Aorta (tissue), 5 donors: ENCODE results near the gene MBD2. TPM values are rescaled to one million over a fixed set of nuclear protein-coding genes. Genes with fewer than 3 reads are reported as not detected.
A peak's percentile ranks its signal among the peaks of the same experiment; 100 is the strongest.
"Not testable (repeated sequence)": the region's sequence is repeated elsewhere in the genome, so short reads cannot be mapped to it uniquely, and the experiment has no call there.

ENCODE experiments used
- ATAC-seq: fragments of 200-7000 bp; cut with Tn5 transposase; one replicate; pipeline ENCODE4 v1.9.1; 2022; ENCODE audit warnings: moderate library complexity; ENCODE audit not compliant: low FRiP score
- DNase-seq, 2 donors: peaks; one replicate each; pipeline ENCODE4 v3.0.0-alpha.2; 2020
- H3K27ac ChIP-seq, 2 donors: one replicate each; pipeline ENCODE4 v1.5.1; 2013; ENCODE audit warnings: low read length in 2 of 2, mild to moderate bottlenecking in 2 of 2, moderate library complexity in 2 of 2, control low read depth in 1 of 2, inconsistent platforms in 1 of 2, low read depth in 1 of 2
- H3K27me3 ChIP-seq, 2 donors: one replicate each; pipeline ENCODE4 v1.6.1; 2013; ENCODE audit warnings: control low read depth in 1 of 2, low read length in 1 of 2, mild to moderate bottlenecking in 1 of 2, moderate library complexity in 1 of 2; ENCODE audit not compliant: insufficient read depth in 2 of 2, control insufficient read depth in 1 of 2
- H3K36me3 ChIP-seq, 2 donors: one replicate each; pipeline ENCODE4 v1.6.1; 2013; ENCODE audit warnings: control low read depth in 1 of 2, low read length in 1 of 2, mild to moderate bottlenecking in 1 of 2; ENCODE audit not compliant: insufficient read depth in 2 of 2, control insufficient read depth in 1 of 2
- H3K4me1 ChIP-seq, 2 donors: one replicate each; pipeline ENCODE4 v1.6.1; 2013; ENCODE audit warnings: low read length in 2 of 2, control low read depth in 1 of 2, mild to moderate bottlenecking in 1 of 2, moderate library complexity in 1 of 2; ENCODE audit not compliant: insufficient read depth in 2 of 2, control insufficient read depth in 1 of 2
- H3K4me3 ChIP-seq, 2 donors: one replicate each; pipeline ENCODE4 v1.5.1; 2013; ENCODE audit warnings: low read length in 2 of 2, control low read depth in 1 of 2, mild to moderate bottlenecking in 1 of 2
- H3K9me3 ChIP-seq: one replicate; pipeline ENCODE4 v1.6.1; 2013; ENCODE audit warnings: mild to moderate bottlenecking, low read length; ENCODE audit not compliant: control insufficient read depth
- WGBS, 2 donors: extraction: QIAGEN DNeasy Blood & Tissue Kit; methylation state at CpG; one replicate each; pipeline ENCODE4 v1.1.7; 2013; 5-methylcytosine and 5-hydroxymethylcytosine counted together
- intact Hi-C, 2 donors: fragments of 100-400 bp; cut with DNase I; formaldehyde crosslinking; loops; one replicate each; pipeline versions ENCODE4 v1.14.2 to v1.15.0; 2022
- polyA plus RNA-seq, 2 donors: library from polyadenylated mRNA; stranded (reverse); fragments of 200-250 nt; gene quantifications; one replicate each; pipeline ENCODE4 v1.2.3, GENCODE V29; 2013
- total RNA-seq, 2 donors: library from RNA; stranded (reverse); fragmentation: NEBNext Ultra II Directional; extraction: Animal tissue kit (Norgen Biotek cat#: 25700); gene quantifications; one replicate each; pipeline ENCODE4 v1.2.1, GENCODE V29; 2021
- donor health status: healthy with polysubstance abuse.
- donor health status: Bipolar disorder and iron deficiency.
- donor health status: DM: no; HTN: no; CAD: no.
- donor health status: DM: no; HTN: no; CAD: no.
- donor health status: DM: yes; HTN: yes; CAD: no.

Gene MBD2
- total and polyA plus RNA-seq, 4 donors, result 34.9 to 92.6 (median 72.4) TPM

DNA sequence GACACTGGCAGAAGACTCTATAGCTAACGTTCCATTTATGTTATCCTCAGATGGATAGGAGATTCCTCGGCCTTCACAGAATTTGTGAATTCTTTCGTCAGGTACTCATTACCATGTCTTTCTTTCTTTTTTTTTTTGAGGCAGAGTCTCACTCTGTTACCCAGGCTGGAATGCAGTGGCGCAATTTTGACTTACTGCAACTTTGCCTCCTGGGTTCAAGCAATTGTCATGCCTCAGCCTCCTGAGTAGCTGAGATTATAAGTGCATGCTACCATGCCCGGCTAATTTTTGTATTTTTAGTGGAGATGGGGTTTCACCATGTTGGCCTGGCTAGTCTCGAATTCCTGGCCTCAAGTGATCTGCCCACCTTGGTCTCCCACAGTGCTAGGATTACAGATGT, 33.3 kb upstream of the MBD2 start:
- H3K9me3 ChIP-seq, H3K4me1 ChIP-seq, intact Hi-C loops, H3K27ac ChIP-seq, H3K36me3 ChIP-seq, H3K4me3 ChIP-seq, H3K27me3 ChIP-seq, DNase-seq, ATAC-seq: not testable (repeated sequence)
- WGBS, 2 donors, result 65 to 80% methylated on average over 6 of the region's 6 CpGs

DNA sequence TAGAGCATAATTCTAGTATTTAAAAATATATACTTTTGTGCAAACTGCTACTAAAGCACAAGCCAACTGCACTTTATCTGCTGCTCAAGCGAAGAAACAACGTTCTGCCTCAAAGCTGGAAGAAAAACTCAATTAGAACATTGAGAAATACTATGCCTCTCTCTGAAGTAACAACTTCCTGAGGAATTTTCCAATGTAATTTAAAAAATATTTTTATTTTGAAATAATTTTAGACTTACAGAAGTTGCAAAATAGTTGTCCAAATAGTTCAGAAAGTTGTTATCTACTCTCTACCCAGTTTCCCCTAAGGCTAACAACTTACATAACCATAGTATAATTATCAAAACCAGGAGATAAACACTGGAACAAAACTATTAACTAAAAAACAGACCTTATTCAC, 32.5 kb upstream of the MBD2 start:
- peaks cover 2 to 5% of the 10 kb centered on the region in 2 donors for H3K4me1 ChIP-seq
- no peak overlapping the region for H3K27ac ChIP-seq
- DNase-seq (no peak), ATAC-seq (no peak)
- no peaks in the 10 kb centered on the region for H3K27me3 ChIP-seq
- no peaks in the 10 kb centered on the region for H3K36me3 ChIP-seq
- no peak overlapping the region for H3K4me3 ChIP-seq
- H3K9me3 ChIP-seq, result no peaks in the 10 kb centered on the region
- intact Hi-C loops, result no loop called here
- WGBS, 2 donors, result 44 to 56% methylated on average over 2 of the region's 2 CpGs

DNA sequence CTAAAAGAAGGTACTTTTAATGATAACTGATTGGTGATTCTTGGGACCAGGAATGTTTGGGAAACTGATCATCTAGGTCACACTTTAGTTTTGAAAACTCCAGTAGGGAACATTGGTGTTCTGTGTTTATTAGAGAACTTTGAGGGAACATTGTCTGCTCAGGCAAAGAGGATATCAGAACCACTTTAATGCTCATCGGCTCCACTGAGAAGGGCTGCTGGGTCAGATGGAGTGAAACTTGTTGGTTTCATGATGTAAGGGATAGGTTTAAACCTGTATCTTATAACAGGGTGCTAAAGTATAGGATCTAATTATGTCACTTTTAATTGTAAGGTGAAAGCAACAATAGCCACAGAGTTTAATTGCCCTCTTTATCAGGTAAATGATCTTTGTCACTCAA, 30.7 kb upstream of the MBD2 start:
- Histone ChIP-seq H3K4me3 (no peak overlapping the region), H3K27ac (no peak overlapping the region), H3K4me1 (peaks cover 6 to 8% of the 10 kb centered on the region in 2 donors), H3K9me3 (no peaks in the 10 kb centered on the region), H3K27me3 (no peaks in the 10 kb centered on the region), H3K36me3 (no peaks in the 10 kb centered on the region)
- ATAC-seq (no peak), DNase-seq (no peak)
- 80 to 88% methylated on average over 1 of the region's 1 CpG for WGBS, 2 donors
- intact Hi-C loops, result no loop called here

DNA sequence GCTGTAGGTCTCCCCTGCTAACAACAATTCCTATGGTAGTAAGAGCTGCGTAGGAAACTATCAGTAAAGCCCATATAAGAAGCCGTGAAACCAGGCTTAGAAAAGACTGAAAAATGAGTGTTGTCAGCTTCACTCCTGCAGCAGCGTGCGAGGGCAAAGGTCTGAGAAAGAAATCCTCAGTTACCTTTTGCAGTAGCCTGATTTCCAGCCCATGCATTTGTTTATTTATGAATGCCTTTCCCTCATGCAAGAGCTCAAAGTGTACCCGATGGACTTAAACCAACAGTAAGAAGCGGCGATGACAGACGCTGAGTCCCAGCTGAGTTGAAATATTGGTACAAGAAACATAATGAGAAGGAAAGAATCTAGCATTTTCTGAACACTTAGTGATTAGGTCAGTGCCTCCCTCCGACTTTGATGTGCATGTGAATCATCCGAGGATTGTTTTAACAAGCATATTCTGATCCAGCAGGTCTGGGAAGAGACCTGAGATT, 29.8 kb upstream of the MBD2 start:
- no peak overlapping the region for H3K27ac ChIP-seq
- ATAC-seq (no peak), DNase-seq (no peak)
- no peak overlapping the region for H3K4me3 ChIP-seq
- H3K36me3 ChIP-seq, result no peaks in the 10 kb centered on the region
- H3K27me3 ChIP-seq, result no peaks in the 10 kb centered on the region
- H3K9me3 ChIP-seq, result no peaks in the 10 kb centered on the region
- intact Hi-C loops, result no loop called here
- 11 to 15% methylated on average over 10 of the region's 10 CpGs for WGBS, 2 donors
- H3K4me1 ChIP-seq, result peaks cover 6 to 8% of the 10 kb centered on the region in 2 donors

DNA sequence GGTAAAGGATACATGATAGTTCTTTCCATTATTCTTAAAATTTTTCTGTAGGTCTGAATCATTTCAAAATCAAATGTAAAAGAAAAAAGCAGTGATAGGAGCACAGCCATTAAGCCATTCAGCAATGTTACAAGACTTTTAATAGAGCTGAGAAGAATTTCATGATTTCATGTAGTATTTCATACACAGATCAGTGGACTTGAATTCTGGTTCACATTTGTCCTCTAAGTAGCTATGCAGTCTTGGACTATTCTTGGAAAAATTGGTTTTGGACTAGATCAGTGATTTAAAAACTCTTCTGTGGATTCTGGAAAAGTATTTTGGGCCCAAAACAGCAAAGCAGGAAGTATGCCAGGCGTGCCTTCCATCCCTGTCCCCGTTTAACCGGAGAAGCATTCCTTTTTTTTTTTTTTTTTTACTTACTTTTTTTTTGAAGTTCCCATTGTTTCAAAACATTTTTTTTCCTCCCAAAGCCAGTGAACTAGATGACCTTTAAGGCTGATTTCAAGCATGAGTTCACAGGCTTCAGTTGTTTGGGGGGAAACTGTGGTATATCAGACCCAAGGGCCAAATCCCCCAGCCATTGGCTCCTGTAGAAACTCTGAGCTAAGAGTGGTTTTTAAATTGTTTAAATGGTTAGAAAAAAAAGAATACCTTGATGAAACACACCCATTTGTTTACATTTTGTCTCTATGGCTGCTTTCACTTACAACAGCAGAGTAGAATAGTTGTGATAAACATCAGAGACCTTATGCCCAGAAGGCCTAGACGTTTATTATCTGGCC, 27.3 kb upstream of the MBD2 start:
- no peaks in the 10 kb centered on the region for H3K9me3 ChIP-seq
- H3K27me3 ChIP-seq, result no peaks in the 10 kb centered on the region
- WGBS, 2 donors, result 18 to 20% methylated on average over 4 of the region's 4 CpGs
- intact Hi-C loops, result loop anchor here in 1 of 2 donors (2.0 kb wide), 1 partner anchor 17 kb away; the partner anchor contains the start of gene POLI
- ATAC-seq, result peak; percentile 52
- H3K36me3 ChIP-seq, result no peaks in the 10 kb centered on the region
- H3K27ac ChIP-seq, result peak overlapping the region; percentile 19 to 57
- no peak overlapping the region for H3K4me3 ChIP-seq
- peaks cover 6 to 8% of the 10 kb centered on the region in 2 donors for H3K4me1 ChIP-seq
- DNase-seq, result no peak

DNA sequence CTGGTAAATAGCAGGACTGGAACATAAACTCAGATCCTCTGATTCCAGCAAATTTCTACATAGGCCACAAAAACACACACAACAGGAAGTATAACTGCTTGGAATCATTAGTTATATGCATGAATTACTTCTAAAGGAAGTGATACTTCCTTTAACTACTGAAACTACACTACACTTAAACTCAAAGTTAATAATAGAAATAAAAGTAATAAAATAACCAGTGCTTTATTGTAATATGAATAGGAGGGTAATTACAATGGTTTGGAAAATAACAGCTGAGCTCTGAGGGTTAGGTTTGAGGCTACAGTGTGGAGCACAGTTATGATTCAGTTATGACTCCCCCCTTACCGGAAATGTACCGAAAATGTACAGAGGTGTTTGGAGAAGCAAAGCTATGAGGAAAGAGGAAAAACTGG, 26.4 kb upstream of the MBD2 start:
- intact Hi-C loops, result no loop called here
- 68 to 72% methylated on average over 2 of the region's 2 CpGs for WGBS, 2 donors

DNA sequence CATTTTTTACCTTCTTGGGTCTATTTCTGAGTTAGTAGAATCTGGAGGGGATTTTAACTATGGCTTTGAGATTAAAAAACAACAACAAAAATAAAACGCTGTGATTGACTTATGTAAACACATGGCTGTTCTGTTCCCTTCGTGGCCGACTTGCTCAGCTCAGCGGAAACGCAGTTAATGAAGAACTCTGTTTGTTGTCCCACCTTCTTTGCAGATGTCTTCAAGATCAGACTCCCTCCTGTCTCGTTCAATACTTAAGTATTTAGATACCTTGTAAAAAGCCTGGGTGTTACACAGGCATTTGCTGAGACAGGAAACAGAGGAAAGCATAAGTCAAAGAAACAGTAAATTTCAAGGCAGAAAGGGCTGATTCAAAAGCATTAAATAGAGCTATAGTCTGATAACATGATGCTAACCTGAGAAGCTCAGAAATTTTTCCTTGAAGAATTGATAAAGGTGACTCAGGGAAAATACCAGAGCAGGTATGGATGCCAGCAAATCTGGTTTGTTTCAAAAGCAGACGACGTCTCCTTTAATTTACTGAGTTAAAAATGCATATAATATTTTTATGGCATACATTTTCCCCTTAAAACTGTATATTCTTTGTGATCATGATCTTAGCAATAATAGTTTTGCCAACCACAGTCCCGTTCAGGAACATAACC, 23.2 kb upstream of the MBD2 start:
- 51 to 54% methylated on average over 9 of the region's 9 CpGs for WGBS, 2 donors
- intact Hi-C loops, result no loop called here

More for the DNA sequence above, 26.4 kb upstream of the MBD2 start:
- no peak for DNase-seq
- Histone ChIP-seq H3K9me3 (no peaks in the 10 kb centered on the region), H3K4me1 (peaks cover 6 to 8% of the 10 kb centered on the region in 2 donors), H3K36me3 (no peaks in the 10 kb centered on the region), H3K27me3 (no peaks in the 10 kb centered on the region), H3K4me3 (no peak overlapping the region), H3K27ac (no peak overlapping the region)
- ATAC-seq, result no peak

DNA sequence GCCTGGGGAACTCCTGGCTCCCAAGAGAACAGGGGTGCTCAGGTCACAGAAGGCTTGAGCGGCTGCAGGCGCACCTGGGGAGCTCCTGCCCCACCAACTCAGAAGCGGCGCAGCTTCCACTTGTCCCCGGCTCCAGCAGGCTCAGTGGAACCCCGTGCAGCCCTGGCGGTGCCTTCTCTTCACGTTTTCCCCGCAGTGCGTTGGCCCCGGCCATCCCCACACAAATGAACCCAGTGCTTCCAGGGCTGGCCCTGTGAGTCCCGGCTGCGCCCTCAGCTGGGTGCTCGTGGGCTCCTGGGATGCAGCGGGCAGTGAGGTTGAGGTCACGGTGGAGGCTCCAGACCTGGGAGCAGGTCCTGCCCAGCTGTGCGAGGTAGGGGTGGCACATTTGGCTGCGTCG, 17.9 kb upstream of the MBD2 start:
- DNase-seq (no peak), ATAC-seq (no peak)
- no peaks in the 10 kb centered on the region for H3K9me3 ChIP-seq
- no peak overlapping the region for H3K4me3 ChIP-seq
- H3K4me1 ChIP-seq, result no peaks in the 10 kb centered on the region
- no peak overlapping the region for H3K27ac ChIP-seq
- 92 to 98% methylated on average over 14 to 19 of the region's 19 CpGs for WGBS, 2 donors
- no peaks in the 10 kb centered on the region for H3K36me3 ChIP-seq
- no peaks in the 10 kb centered on the region for H3K27me3 ChIP-seq
- intact Hi-C loops, result no loop called here

More for the DNA sequence above, 23.2 kb upstream of the MBD2 start:
- Histone ChIP-seq H3K36me3 (no peaks in the 10 kb centered on the region), H3K27me3 (no peaks in the 10 kb centered on the region), H3K9me3 (no peaks in the 10 kb centered on the region), H3K4me1 (peaks cover 1 to 8% of the 10 kb centered on the region in 2 donors), H3K4me3 (no peak overlapping the region), H3K27ac (no peak overlapping the region)
- ATAC-seq (no peak), DNase-seq (no peak)
